ENCODE data around the gene DND1.
A peak's percentile ranks its signal among the peaks of the same experiment; 100 is the strongest.
"Not testable (repeated sequence)": the region's sequence is repeated elsewhere in the genome, so short reads cannot be mapped to it uniquely, and the experiment has no call there.

DND1 gene

GRCh38 chr5:140710899-140711552 lies 37.6 kb upstream of the DND1 start:
- Histone ChIP-seq H3K27me3 (ENCODE audit: insufficient read depth, low read depth, severe bottlenecking) (no peaks in the 10 kb centered on the region), H3K9me3 (ENCODE audit: severe bottlenecking) (no peaks in the 10 kb centered on the region), H3K27ac (no peak overlapping the region), H3K4me3 (ENCODE audit: low read depth, low read length) (no peak overlapping the region), H3K36me3 (peaks cover 11% of the 10 kb centered on the region)
- DNase-seq = no peak
- no peak for TF ChIP-seq CTCF (IDR thresholded peaks at IDR 0.05; ENCODE audit: low read depth, low read length)

GRCh38 chr5:140708787-140709186 lies 35.4 kb upstream of the DND1 start:
- not testable (repeated sequence) for H3K27ac ChIP-seq

GRCh38 chr5:140707812-140708211 lies 34.4 kb upstream of the DND1 start:
- no peak overlapping the region for H3K27ac ChIP-seq
- no peaks in the 10 kb centered on the region for H3K9me3 ChIP-seq (ENCODE audit: severe bottlenecking)
- H3K27me3 ChIP-seq (ENCODE audit: insufficient read depth, low read depth, severe bottlenecking) = no peaks in the 10 kb centered on the region
- TF ChIP-seq CTCF (IDR thresholded peaks at IDR 0.05; ENCODE audit: low read depth, low read length) = no peak
- DNase-seq = no peak
- H3K4me3 ChIP-seq (ENCODE audit: low read depth, low read length) = no peak overlapping the region
- peaks cover 40% of the 10 kb centered on the region for H3K36me3 ChIP-seq

More at GRCh38 chr5:140708787-140709186, 35.4 kb upstream of the DND1 start:
- DNase-seq; H3K27me3 ChIP-seq (ENCODE audit: insufficient read depth, low read depth, severe bottlenecking); H3K4me3 ChIP-seq (ENCODE audit: low read depth, low read length); H3K9me3 ChIP-seq (ENCODE audit: severe bottlenecking): not testable (repeated sequence)
- peaks cover 30% of the 10 kb centered on the region for H3K36me3 ChIP-seq

GRCh38 chr5:140700177-140701144 lies 27.1 kb upstream of the DND1 start, which contains the start of gene ZMAT2:
TSS of gene ZMAT2 (plus strand) at chr5:140700447. CDS start at chr5:140700461, 14 bp downstream.
- no peaks in the 10 kb centered on the region for H3K27me3 ChIP-seq (ENCODE audit: insufficient read depth, low read depth, severe bottlenecking)
- TF ChIP-seq CTCF (IDR thresholded peaks at IDR 0.05; ENCODE audit: low read depth, low read length) = no peak
- peaks cover 90% of the 10 kb centered on the region for H3K36me3 ChIP-seq
- peak; percentile 94 for DNase-seq
- peak within 1 kb of the TSS; percentile 81 for H3K4me3 ChIP-seq (ENCODE audit: low read depth, low read length)
- H3K9me3 ChIP-seq (ENCODE audit: severe bottlenecking) = no peaks in the 10 kb centered on the region
- peak within 1 kb of the TSS; percentile 71 for H3K27ac ChIP-seq

- Histone ChIP-seq H3K36me3 (peaks cover 80% of the 10 kb centered on the region), H3K9me3 (ENCODE audit: severe bottlenecking) (no peaks in the 10 kb centered on the region), H3K4me3 (ENCODE audit: low read depth, low read length) (no peak overlapping the region), H3K27ac (no peak overlapping the region), H3K27me3 (ENCODE audit: insufficient read depth, low read depth, severe bottlenecking) (no peaks in the 10 kb centered on the region)
- TF ChIP-seq CTCF (IDR thresholded peaks at IDR 0.05; ENCODE audit: low read depth, low read length) = no peak
- no peak for DNase-seq
Measured at GRCh38 chr5:140696891-140697492, 23.6 kb upstream of the DND1 start.

- H3K27me3 ChIP-seq (ENCODE audit: insufficient read depth, low read depth, severe bottlenecking) = no peaks in the 10 kb centered on the region
- peaks cover 66% of the 10 kb centered on the region for H3K36me3 ChIP-seq
- no peak overlapping the region for H3K4me3 ChIP-seq (ENCODE audit: low read depth, low read length)
- DNase-seq = no peak
- no peaks in the 10 kb centered on the region for H3K9me3 ChIP-seq (ENCODE audit: severe bottlenecking)
- no peak overlapping the region for H3K27ac ChIP-seq
- TF ChIP-seq CTCF (IDR thresholded peaks at IDR 0.05; ENCODE audit: low read depth, low read length) = no peak
Measured at GRCh38 chr5:140694276-140694675, 20.9 kb upstream of the DND1 start.

Measured in WERI-Rb-1 (cell line).